GM12864 (cell line): ENCODE results near the gene KRTAP9-2.
"Not testable (repeated sequence)": the region's sequence is repeated elsewhere in the genome, so short reads cannot be mapped to it uniquely, and the experiment has no call there.

Experiments used
- DNase-seq: peaks from one replicate; pipeline ENCODE4 v3.0.0-alpha.2; 2011; ENCODE audit warnings: low read depth
- H3K4me3 ChIP-seq: 2 replicates; pipeline ENCODE4 v1.5.1; 2011; ENCODE audit warnings: mild to moderate bottlenecking, low read depth, low read length, control low read depth
- CTCF ChIP-seq: IDR thresholded peaks from 2 replicates; pipeline ENCODE4 v1.5.1; 2011; ENCODE audit warnings: low read depth, mild to moderate bottlenecking, moderate library complexity, low read length, control low read depth, inconsistent platforms; ENCODE audit errors: missing control alignments

Gene KRTAP9-2

DNA sequence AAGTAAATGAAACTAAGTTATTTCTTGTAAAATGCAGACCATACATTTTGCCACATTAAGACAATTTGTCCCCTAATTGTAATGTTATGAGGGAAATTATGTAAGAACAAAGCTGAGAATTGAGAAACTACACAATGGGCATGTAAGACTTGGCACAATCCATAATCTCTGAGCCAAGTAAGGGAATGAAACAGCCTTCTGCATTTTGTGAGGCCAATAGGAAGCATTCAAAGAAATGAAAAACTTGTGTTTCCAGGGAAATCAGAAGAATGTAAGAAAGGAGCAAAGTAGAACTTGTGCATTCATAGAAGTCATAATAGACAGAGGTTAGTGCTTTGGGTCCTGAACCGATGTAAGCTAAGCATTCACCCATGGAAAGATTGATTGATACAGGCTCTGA, 24.8 kb downstream of the KRTAP9-2 start:
- DNase-seq: no peak
- no peak for TF ChIP-seq CTCF
- no peak overlapping the region for H3K4me3 ChIP-seq

DNA sequence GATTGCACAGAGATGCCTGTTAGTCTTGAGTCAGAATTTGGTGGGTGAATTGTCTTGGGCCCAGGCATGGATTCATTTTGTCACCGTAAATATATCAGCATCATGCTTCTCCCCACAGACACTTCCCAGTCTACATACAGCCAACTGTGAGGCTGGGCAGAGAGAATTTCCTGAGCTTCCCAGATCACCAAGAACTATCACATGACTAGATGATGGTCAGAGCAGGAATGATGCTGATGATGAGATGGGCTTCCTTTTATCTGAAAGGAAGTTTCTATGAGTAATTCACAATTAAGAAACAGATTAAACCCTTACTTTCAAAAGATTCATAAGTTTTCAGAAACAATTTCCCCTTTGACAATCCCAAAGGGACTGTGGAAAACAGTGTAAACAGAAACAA, 28.4 kb downstream of the KRTAP9-2 start:
- H3K4me3 ChIP-seq: no peak overlapping the region
- TF ChIP-seq CTCF: no peak
- DNase-seq: no peak

DNA sequence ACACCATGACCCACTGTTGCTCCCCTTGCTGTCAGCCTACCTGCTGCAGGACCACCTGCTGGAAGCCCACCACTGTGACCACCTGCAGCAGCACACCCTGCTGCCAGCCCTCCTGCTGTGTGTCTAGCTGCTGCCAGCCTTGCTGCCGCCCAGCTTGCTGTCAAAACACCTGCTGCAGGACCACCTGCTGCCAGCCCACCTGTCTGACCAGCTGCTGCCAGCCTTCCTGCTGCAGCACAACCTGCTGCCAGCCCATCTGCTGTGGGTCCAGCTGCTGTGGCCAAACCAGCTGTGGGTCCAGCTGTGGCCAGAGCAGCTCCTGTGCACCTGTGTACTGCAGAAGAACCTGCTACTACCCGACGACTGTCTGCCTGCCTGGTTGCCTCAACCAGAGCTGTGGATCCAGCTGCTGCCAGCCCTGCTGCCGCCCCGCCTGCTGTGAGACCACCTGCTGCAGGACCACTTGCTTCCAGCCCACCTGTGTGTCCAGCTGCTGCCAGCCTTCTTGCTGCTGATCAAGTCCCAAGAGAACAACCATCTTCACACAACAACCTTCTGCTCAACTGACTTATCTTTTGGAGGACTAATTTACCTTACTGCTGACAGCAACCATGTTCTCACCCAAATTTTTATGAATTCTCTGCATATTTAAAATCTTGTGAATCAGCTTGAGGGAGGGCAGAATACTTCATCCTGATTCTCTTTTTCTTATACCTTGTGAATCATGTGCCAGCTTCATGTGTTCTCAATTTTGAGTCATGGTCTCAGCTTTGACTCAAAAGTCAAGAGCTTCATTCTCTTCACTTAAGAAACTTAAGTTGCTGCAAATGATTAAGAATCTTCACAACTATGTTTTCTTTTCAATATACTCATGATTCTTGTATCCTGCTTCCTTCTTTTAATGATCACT, 29.2 kb downstream of the KRTAP9-2 start, which contains the start of gene KRTAP9-9:
Gene KRTAP9-9, plus strand, starts transcription at position 4 of the 910 bp plus-strand sequence.
- not testable (repeated sequence) for H3K4me3 ChIP-seq, DNase-seq

GRCh38 chr17:41256291-41256685, 29.8 kb downstream of the KRTAP9-2 start:
- no peak overlapping the region for H3K4me3 ChIP-seq
- no peak for TF ChIP-seq CTCF
- DNase-seq: no peak

- TF ChIP-seq CTCF: no peak
- H3K4me3 ChIP-seq: no peak overlapping the region
- DNase-seq: no peak
Observed at GRCh38 chr17:41258406-41258805, 32.0 kb downstream of the KRTAP9-2 start.

DNA sequence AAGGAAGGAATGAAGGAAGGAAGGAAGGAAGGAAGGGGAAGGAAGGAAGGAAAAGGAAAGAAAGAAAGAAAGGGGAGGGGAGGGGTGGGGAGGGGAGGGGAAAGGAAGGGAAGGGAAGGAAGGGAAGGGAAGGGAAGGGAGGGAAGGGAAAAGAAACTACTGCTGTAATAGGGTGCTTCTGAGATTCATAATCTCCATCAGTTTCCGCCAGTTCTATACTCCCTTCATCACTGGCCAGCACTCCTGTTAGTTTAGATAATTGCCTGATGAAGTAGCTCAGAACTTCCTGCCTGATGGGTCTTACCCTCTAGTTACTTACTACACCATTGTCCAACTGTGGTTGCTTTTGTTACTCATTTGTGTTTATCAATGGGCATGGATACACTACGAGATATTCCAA, 36.8 kb downstream of the KRTAP9-2 start:
- no peak for DNase-seq
- TF ChIP-seq CTCF: no peak
- H3K4me3 ChIP-seq: no peak overlapping the region

- TF ChIP-seq CTCF: no peak
- H3K4me3 ChIP-seq: no peak overlapping the region
- DNase-seq: no peak
Observed at GRCh38 chr17:41264599-41264998, 38.2 kb downstream of the KRTAP9-2 start.
